HEK293T (cell line): ENCODE results near the gene DUOXA1.

Experiments
- ARNT ChIP-seq: fragments of 450-650 bp; IDR thresholded peaks from 2 replicates; pipeline ENCODE4 v1.6.1; 2017; ENCODE audit warnings: mild to moderate bottlenecking
- BHLHE40 ChIP-seq: fragments of 450-650 bp; IDR thresholded peaks from 2 replicates; pipeline ENCODE4 v1.6.1; 2016; ENCODE audit warnings: mild to moderate bottlenecking, moderate library complexity, borderline replicate concordance
- CTBP1 ChIP-seq: fragments of 450-650 bp; IDR thresholded peaks from 2 replicates; pipeline ENCODE4 v1.6.1; 2016; ENCODE audit warnings: borderline replicate concordance
- FOXK2 ChIP-seq: fragments of 450-650 bp; IDR thresholded peaks from 2 replicates; pipeline ENCODE4 v1.6.1; 2016; ENCODE audit warnings: mild to moderate bottlenecking
- HDGF ChIP-seq: fragments of 450-650 bp; IDR thresholded peaks from 2 replicates; pipeline ENCODE4 v1.6.1; 2017; ENCODE audit warnings: antibody characterized with exemption, borderline replicate concordance
- L3MBTL2 ChIP-seq: fragments of 450-650 bp; conservative IDR thresholded peaks from 2 replicates; pipeline ENCODE4 v1.6.1; 2016; ENCODE audit warnings: mild to moderate bottlenecking
- PKNOX1 ChIP-seq: fragments of 450-650 bp; IDR thresholded peaks from 2 replicates; pipeline ENCODE4 v1.6.1; 2016
- SP1 ChIP-seq: fragments of 450-650 bp; IDR thresholded peaks from 2 replicates; pipeline ENCODE4 v1.6.1; 2017
- SUZ12 ChIP-seq: fragments of 450-650 bp; IDR thresholded peaks from 2 replicates; pipeline ENCODE4 v1.6.1; 2016; ENCODE audit warnings: mild to moderate bottlenecking
- TARDBP ChIP-seq: fragments of 450-650 bp; IDR thresholded peaks from 2 replicates; pipeline ENCODE4 v1.6.1; 2016

GRCh38 chr15:45164914-45165313 is 35.2 kb upstream of the DUOXA1 start:
- TF ChIP-seq SP1 = no peak
- TF ChIP-seq CTBP1 = no peak
- TF ChIP-seq SUZ12 = no peak
- no peak for TF ChIP-seq HDGF
- no peak for TF ChIP-seq TARDBP
- no peak for TF ChIP-seq PKNOX1
- no peak for TF ChIP-seq FOXK2
- TF ChIP-seq L3MBTL2 = no peak
- TF ChIP-seq ARNT = no peak
- TF ChIP-seq BHLHE40 = no peak
